Keratinocyte (primary cell): ENCODE data around the gene GINS2. TPM values are rescaled to one million over a fixed set of nuclear protein-coding genes. Genes with fewer than 3 reads are reported as not detected.

Experiments used
- DNase-seq: peaks from one replicate; pipeline ENCODE4 v3.0.0-alpha.2; 2011; ENCODE audit warnings: low read depth, missing footprints, low spot score
- FAIRE-seq: peaks from 2 replicates; lab custom pipeline; 2011; peaks lifted over from hg19 to GRCh38; lab: Jason Lieb, UNC
- H2AFZ ChIP-seq: 2 replicates; pipeline ENCODE4 v1.6.0; 2012; ENCODE audit warnings: low read length, control low read depth, inconsistent platforms; ENCODE audit not compliant: control insufficient read depth
- H3K27ac ChIP-seq: 2 replicates; pipeline ENCODE4 v1.5.1; 2011; ENCODE audit warnings: low read length; ENCODE audit not compliant: control insufficient read depth, insufficient read depth
- H3K27me3 ChIP-seq: 3 replicates; pipeline ENCODE4 v1.6.0; 2011; ENCODE audit warnings: low read length; ENCODE audit not compliant: control insufficient read depth, insufficient read depth; ENCODE audit errors: extremely low read depth
- H3K36me3 ChIP-seq, 2 experiments: 2 replicates in 1 of 2; 3 replicates in 1 of 2; pipeline ENCODE4 v1.5.1; 2011; ENCODE audit warnings: low read length in 2 of 2, mild to moderate bottlenecking in 1 of 2; ENCODE audit not compliant: control insufficient read depth in 2 of 2, insufficient read depth in 2 of 2; ENCODE audit errors: extremely low read depth in 1 of 2
- H3K4me1 ChIP-seq: 3 replicates; pipeline ENCODE4 v1.5.1; 2011; ENCODE audit warnings: low read length; ENCODE audit not compliant: control insufficient read depth, insufficient read depth; ENCODE audit errors: extremely low read depth
- H3K4me2 ChIP-seq: 3 replicates; pipeline ENCODE4 v1.6.0; 2011; ENCODE audit warnings: low read depth, low read length; ENCODE audit not compliant: control insufficient read depth, insufficient read depth; ENCODE audit errors: extremely low read depth
- H3K4me3 ChIP-seq, 3 experiments: fragments of 200-600 bp in 1 of 3; sonication (generic) in 1 of 3; 2 replicates in 2 of 3; 3 replicates in 1 of 3; pipeline ENCODE4 v1.5.1; 2011 to 2016; ENCODE audit warnings: low read length in 3 of 3, mild to moderate bottlenecking in 3 of 3, control low read depth in 2 of 3, inconsistent platforms in 1 of 3, low read depth in 1 of 3, mixed read lengths in 1 of 3, mixed run types in 1 of 3, moderate library complexity in 1 of 3; ENCODE audit not compliant: control insufficient read depth in 2 of 3, insufficient read depth in 2 of 3; ENCODE audit errors: extremely low read depth in 1 of 3
- H3K79me2 ChIP-seq: 2 replicates; pipeline ENCODE4 v1.6.0; 2012; ENCODE audit warnings: low read length; ENCODE audit not compliant: control insufficient read depth, insufficient read depth
- H3K9ac ChIP-seq: 3 replicates; pipeline ENCODE4 v1.6.0; 2011; ENCODE audit warnings: low read length; ENCODE audit not compliant: control insufficient read depth, insufficient read depth; ENCODE audit errors: extremely low read depth
- H3K9me1 ChIP-seq: 3 replicates; pipeline ENCODE4 v1.6.0; 2011; ENCODE audit warnings: low read length; ENCODE audit not compliant: control insufficient read depth, insufficient read depth; ENCODE audit errors: extremely low read depth
- H3K9me3 ChIP-seq: 2 replicates; pipeline ENCODE4 v1.5.1; 2012; ENCODE audit warnings: low read depth, low read length; ENCODE audit not compliant: control insufficient read depth
- H4K20me1 ChIP-seq: 3 replicates; pipeline ENCODE4 v1.6.0; 2011; ENCODE audit warnings: low read length; ENCODE audit not compliant: control insufficient read depth, insufficient read depth; ENCODE audit errors: extremely low read depth
- EZH2 ChIP-seq: IDR thresholded peaks from one replicate; pipeline ENCODE4 v1.6.1; 2012; ENCODE audit warnings: inconsistent platforms, mild to moderate bottlenecking, low read length, moderate library complexity
- dilution Hi-C: fragments of 300-500 bp; cut with MboI; formaldehyde crosslinking; loops from one replicate; pipeline ENCODE4 v1.7.0; 2020; ENCODE audit warnings: low sequenced_read_pairs; ENCODE audit not compliant: extremely low pct_ligation_motif_present
- polyA plus RNA-seq, 5 experiments: library from polyadenylated mRNA; depleted of rRNA in 3 of 5; stranded (reverse) in 3 of 5; stranded (forward) in 1 of 5; unstranded in 1 of 5; fragments of >200 nt; gene quantifications; 1 replicate in 1 of 5; 2 replicates in 3 of 5; 3 replicates in 1 of 5; pipeline versions ENCODE4 v1.2.1 to v1.2.3, GENCODE V29; 2011 to 2012; ENCODE audit warnings: missing spikeins in 2 of 5, low read depth in 1 of 5, low replicate concordance in 1 of 5
- TF ChIP-seq, protein P1 (sequence below), 3 experiments: IDR thresholded peaks in 1 of 3; conservative IDR thresholded peaks in 1 of 3; optimal IDR thresholded peaks in 1 of 3; 2 replicates in 2 of 3; 3 replicates in 1 of 3; pipeline versions ENCODE3 to v1.5.1; 2011; ENCODE audit warnings: low read length in 3 of 3, mild to moderate bottlenecking in 3 of 3, moderate library complexity in 2 of 3, control low read depth in 1 of 3, inconsistent platforms in 1 of 3; ENCODE audit not compliant: insufficient read depth in 2 of 3; ENCODE audit errors: extremely low read depth in 1 of 3

GINS2 gene
- polyA plus RNA-seq, 1 donor (not counting 4 experiments of a cell fraction or from before 2014, with no cell fraction given) = 11.2 TPM

DNA sequence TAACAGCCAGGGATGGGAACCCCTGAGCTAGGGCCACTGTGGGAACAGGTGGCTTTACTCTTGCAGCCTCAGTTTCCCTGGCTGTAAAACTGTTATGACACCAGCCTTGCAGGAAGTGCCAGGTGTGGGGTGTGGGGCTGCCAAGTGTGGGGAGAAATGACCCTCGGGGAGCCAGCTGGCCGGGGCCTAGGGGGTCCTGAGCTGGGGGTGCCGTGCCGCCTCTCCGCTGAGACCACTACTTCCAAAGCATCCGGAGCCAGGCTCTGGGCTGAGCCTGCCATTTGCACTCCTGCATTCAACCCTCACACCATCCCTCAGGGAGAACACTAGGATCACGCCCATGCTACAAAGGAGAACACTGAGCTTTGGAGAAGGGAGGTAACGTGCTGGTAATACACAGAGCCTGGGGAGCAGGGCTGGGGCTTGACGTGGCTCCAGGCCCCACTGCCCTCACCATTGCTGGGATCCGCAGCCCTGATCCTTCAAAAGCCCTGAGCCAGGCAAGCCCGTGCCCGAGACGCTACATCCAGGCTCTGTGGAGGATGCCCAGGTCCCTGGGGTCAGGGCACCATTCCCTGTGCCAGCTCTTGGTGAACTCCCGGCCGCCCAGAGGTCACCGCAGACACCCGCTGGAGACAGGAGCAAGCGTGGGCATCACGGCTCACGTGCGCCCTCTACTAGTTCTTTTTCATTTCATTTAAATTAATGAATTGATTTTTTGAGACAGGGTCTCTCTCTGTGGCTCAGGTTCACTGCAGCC is 28.8 kb upstream of the GINS2 start:
- Histone ChIP-seq H3K27ac (peak overlapping the region; percentile 87), H3K36me3 (peaks cover 6 to 38% of the 10 kb centered on the region in 2 experiments), H2AFZ (no peak overlapping the region), H4K20me1 (peaks cover 36% of the 10 kb centered on the region), H3K9me3 (no peaks in the 10 kb centered on the region), H3K4me1 (peaks cover 75% of the 10 kb centered on the region), H3K4me2 (peak overlapping the region; percentile 37), H3K79me2 (peaks cover 37% of the 10 kb centered on the region), H3K9me1 (peaks cover 7% of the 10 kb centered on the region), H3K9ac (peak overlapping the region; percentile 13), H3K4me3 (peak overlapping the region in 1 of 3 experiments; percentile 4), H3K27me3 (no peaks in the 10 kb centered on the region)
- no peak for TF ChIP-seq EZH2
- TF ChIP-seq, protein P1, sequence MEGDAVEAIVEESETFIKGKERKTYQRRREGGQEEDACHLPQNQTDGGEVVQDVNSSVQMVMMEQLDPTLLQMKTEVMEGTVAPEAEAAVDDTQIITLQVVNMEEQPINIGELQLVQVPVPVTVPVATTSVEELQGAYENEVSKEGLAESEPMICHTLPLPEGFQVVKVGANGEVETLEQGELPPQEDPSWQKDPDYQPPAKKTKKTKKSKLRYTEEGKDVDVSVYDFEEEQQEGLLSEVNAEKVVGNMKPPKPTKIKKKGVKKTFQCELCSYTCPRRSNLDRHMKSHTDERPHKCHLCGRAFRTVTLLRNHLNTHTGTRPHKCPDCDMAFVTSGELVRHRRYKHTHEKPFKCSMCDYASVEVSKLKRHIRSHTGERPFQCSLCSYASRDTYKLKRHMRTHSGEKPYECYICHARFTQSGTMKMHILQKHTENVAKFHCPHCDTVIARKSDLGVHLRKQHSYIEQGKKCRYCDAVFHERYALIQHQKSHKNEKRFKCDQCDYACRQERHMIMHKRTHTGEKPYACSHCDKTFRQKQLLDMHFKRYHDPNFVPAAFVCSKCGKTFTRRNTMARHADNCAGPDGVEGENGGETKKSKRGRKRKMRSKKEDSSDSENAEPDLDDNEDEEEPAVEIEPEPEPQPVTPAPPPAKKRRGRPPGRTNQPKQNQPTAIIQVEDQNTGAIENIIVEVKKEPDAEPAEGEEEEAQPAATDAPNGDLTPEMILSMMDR (optimal IDR thresholded peaks at IDR 0.05 in 1 of 3, IDR thresholded peaks at IDR 0.05 in 1 of 3, conservative IDR thresholded peaks at IDR 0.05 in 1 of 3; ENCODE audit: extremely low read depth in 1 of 3, insufficient read depth in 2 of 3, low read length in 3 of 3) = peak; percentile 55 to 65 (median 63)
- no peak for DNase-seq
- no peak for FAIRE-seq
- dilution Hi-C loops = no loop called here

DNA sequence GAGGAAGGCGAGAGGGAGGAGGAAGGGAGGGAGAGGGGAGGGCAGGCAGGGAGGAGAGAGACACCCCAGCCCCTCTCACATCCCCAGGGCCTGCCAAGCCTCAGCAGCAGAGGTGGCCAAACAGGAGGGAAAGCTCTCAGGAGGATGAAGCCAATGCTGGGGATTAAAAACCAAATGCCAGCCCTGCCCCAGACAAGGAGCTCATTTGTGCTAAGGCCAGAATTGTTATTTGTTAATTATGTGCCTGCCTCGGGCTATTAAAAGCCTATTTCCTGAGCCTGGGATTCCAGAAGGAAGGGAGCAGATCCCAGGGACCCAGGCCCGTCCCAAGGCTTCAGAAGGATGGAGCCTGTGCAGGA is 27.9 kb upstream of the GINS2 start:
- peaks cover 13 to 42% of the 10 kb centered on the region in 2 experiments for H3K36me3 ChIP-seq
- TF ChIP-seq, protein P1 (optimal IDR thresholded peaks at IDR 0.05 in 1 of 3, IDR thresholded peaks at IDR 0.05 in 1 of 3, conservative IDR thresholded peaks at IDR 0.05 in 1 of 3; ENCODE audit: extremely low read depth in 1 of 3, insufficient read depth in 2 of 3, low read length in 3 of 3) = no peak
- TF ChIP-seq EZH2 = no peak
- peaks cover 66% of the 10 kb centered on the region for H3K4me1 ChIP-seq
- no peaks in the 10 kb centered on the region for H3K9me3 ChIP-seq
- peak overlapping the region in 2 of 3 experiments; percentile 4 to 8 for H3K4me3 ChIP-seq
- H4K20me1 ChIP-seq = peaks cover 32% of the 10 kb centered on the region
- DNase-seq = no peak
- peak overlapping the region; percentile 37 for H3K4me2 ChIP-seq
- FAIRE-seq = peak; percentile 65
- H2AFZ ChIP-seq = no peak overlapping the region
- H3K79me2 ChIP-seq = peaks cover 38% of the 10 kb centered on the region
- peaks cover 2% of the 10 kb centered on the region for H3K9me1 ChIP-seq
- no peaks in the 10 kb centered on the region for H3K27me3 ChIP-seq
- peak overlapping the region; percentile 87 for H3K27ac ChIP-seq
- dilution Hi-C loops = no loop called here
- H3K9ac ChIP-seq = peak overlapping the region; percentile 54
